ENCODE data around the gene STX18. TPM values are rescaled to one million over a fixed set of nuclear protein-coding genes. Genes with fewer than 3 reads are reported as not detected.

STX18 gene
- total and polyA plus RNA-seq, 11 donors = 10.1 to 26.1 (median 18.0) TPM

GRCh38 chr4:4459181-4459580, 82.7 kb downstream of the STX18 start:
- 91 to 94% (median 94%) methylated on average over 5 of the region's 5 CpGs for WGBS, 4 donors
- H3K27me3 ChIP-seq = no peaks in the 10 kb centered on the region
- H3K9me3 ChIP-seq = no peaks in the 10 kb centered on the region
- H3K27ac ChIP-seq = no peak overlapping the region
- H3K36me3 ChIP-seq = peaks cover 2 to 57% (median 43%) of the 10 kb centered on the region in 9 donors
- H3K4me3 ChIP-seq = no peak overlapping the region
- no peak for ATAC-seq
- intact Hi-C loops (cut with DNase I) = no loop called here
- TF ChIP-seq POLR2A (IDR thresholded peaks at IDR 0.05) (no peak), CTCF (IDR thresholded peaks at IDR 0.05) (no peak)
- H3K4me1 ChIP-seq = no peaks in the 10 kb centered on the region
- DNase-seq = no peak

DNA sequence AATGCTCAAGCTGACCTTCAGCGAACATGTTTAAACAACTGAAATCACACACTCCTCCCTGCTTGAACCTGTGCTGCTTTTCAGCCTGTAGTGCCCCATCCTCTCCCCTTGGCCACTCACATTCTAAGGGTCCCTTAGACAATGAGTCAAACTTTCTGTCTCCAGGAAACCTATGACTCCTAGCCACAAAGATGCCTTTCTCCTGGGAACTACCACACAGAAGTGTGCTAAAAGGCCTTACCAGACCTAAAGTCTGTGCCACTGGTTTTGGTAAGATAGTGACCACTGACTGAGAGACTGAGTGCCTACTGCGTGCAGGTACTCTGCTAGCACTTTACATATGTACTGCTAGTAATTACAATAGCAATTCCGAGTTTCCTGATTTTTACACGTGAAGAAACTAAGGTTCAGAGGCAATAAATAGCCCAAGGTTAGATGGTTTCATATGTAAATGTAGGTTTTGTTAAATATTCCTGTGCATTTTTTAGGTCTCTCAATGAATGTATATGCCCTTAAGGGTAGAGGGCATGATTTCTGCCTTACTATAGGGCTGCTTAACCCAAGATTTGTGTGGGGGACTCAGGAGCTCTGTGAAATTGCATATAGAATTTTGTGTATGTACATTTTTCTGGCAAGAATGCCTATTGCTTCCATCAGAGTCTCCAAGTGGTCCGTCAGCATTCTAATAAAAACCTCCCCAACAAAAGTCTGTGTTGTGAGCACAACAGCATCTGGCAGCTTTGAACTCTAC, 83.9 kb downstream of the STX18 start:
- intact Hi-C loops (cut with DNase I) = no loop called here
- Histone ChIP-seq H3K4me3 (no peak overlapping the region), H3K4me1 (no peaks in the 10 kb centered on the region), H3K9me3 (peaks cover 0 to 2% (median 0%) of the 10 kb centered on the region in 12 donors), H3K36me3 (peaks cover 2 to 67% (median 55%) of the 10 kb centered on the region in 9 donors), H3K27ac (no peak overlapping the region), H3K27me3 (no peaks in the 10 kb centered on the region)
- no peak for TF ChIP-seq CTCF (IDR thresholded peaks at IDR 0.05)
- TF ChIP-seq POLR2A (IDR thresholded peaks at IDR 0.05) = no peak
- ATAC-seq (no peak), DNase-seq (no peak)
- WGBS, 4 donors = 76 to 89% (median 85%) methylated on average over 5 of the region's 5 CpGs

DNA sequence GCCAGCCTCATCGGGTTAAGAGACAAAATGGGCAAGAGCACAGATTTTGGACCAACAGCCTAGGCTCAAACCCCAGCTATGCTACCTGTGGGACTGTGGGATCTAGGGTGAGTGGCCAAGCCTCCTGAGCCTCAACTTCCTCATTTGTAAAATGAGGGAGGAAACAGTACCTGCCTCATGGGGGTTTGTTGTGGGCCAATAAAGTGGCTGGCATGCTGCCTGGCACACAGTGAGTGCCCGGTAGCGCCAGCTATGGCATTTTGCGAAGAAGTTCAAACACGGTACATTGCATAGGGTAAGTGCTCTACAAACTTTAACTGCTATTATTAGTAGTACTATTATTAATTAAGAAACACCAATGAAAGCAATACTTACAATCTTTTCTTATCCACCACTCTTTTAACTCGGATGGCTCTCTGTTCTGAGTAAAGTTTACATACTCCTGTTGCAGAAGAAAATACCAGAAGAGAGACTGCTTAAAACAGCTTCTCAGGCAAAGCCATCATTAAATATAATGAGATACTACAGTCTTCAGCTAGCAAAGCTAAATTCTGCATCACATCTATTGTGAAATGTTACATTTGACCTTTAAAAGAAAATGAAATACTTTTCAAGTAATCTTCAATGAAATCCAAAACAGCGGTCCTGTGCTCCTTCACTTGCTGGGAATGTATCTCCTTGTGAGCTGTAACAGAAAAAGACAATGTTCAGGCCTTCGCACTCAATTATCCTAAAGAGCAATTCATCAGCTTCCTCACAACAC, 84.9 kb downstream of the STX18 start:
- 95 to 99% (median 97%) methylated on average over 8 of the region's 8 CpGs for WGBS, 4 donors
- TF ChIP-seq CTCF (IDR thresholded peaks at IDR 0.05) (no peak), POLR2A (IDR thresholded peaks at IDR 0.05) (no peak)
- Histone ChIP-seq H3K4me1 (no peaks in the 10 kb centered on the region), H3K4me3 (no peak overlapping the region), H3K36me3 (peaks cover 2 to 77% (median 64%) of the 10 kb centered on the region in 9 donors), H3K9me3 (peaks cover 0 to 12% (median 0%) of the 10 kb centered on the region in 12 donors), H3K27ac (no peak overlapping the region), H3K27me3 (no peaks in the 10 kb centered on the region)
- no peak for DNase-seq
- no peak for ATAC-seq
- intact Hi-C loops (cut with DNase I) = no loop called here

DNA sequence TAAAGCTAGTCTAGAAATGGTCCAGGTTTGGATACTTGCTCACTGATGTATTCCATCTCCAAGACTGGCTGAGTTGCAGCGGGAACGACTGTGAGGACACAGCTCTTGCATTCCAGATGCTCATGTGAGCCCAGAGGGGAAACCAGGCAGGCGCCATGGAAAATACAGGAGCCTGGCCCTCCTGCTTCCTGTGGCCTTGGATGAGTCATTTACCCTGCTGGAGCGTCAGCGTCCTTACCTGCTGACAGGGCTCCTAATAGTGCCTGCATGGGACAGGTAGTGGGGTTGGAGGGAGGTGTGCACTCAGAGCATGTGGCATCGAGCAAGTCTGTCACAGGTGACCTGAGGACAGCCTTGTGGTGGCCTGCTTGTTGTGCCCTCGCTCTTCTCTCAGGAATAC, 85.5 kb downstream of the STX18 start:
- 86 to 93% (median 88%) methylated on average over 7 of the region's 7 CpGs for WGBS, 4 donors
- ATAC-seq = no peak

More for the DNA sequence above, 85.5 kb downstream of the STX18 start:
- Histone ChIP-seq H3K9me3 (peaks cover 0 to 13% (median 0%) of the 10 kb centered on the region in 12 donors), H3K27me3 (no peaks in the 10 kb centered on the region), H3K36me3 (peaks cover 2 to 83% (median 71%) of the 10 kb centered on the region in 9 donors), H3K27ac (no peak overlapping the region), H3K4me1 (no peaks in the 10 kb centered on the region), H3K4me3 (no peak overlapping the region)
- no peak for TF ChIP-seq POLR2A (IDR thresholded peaks at IDR 0.05)
- no peak for TF ChIP-seq CTCF (IDR thresholded peaks at IDR 0.05)
- intact Hi-C loops (cut with DNase I) = no loop called here
- no peak for DNase-seq
